ENCODE measurements around the gene CDC5L.

Gene CDC5L

DNA sequence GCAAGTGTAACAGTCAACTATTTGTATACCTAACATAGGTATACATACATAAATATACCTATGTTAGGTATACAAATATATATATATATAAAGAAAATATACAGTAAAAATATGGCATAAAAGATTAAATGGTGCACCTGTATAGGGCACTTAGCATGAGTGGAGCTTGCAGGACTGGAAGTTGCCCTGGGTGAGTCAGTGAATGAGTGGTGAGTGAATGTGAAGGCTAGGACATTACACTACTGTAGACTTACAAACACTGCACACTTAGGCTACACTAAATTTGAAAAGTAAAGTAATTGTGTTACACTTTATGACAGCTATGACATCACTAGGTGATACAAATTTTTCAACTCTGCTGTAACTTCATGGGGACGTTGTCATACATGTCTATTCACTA is 65.6 kb downstream of the CDC5L start:
- H3K4ac ChIP-seq (ENCODE audit: low read length) = no peak overlapping the region
- H4K8ac ChIP-seq (ENCODE audit: low read depth, low read length) = no peak overlapping the region
- no peak overlapping the region for H3K4me2 ChIP-seq (ENCODE audit: insufficient read depth, low read length, poor library complexity, severe bottlenecking)
- H3K9me3 ChIP-seq (replicated peaks in 1 of 2; ENCODE audit: control insufficient read depth in 2 of 2, insufficient read depth in 1 of 2, low read depth in 1 of 2, low read length in 2 of 2) = no peaks in the 10 kb centered on the region
- H3K79me1 ChIP-seq (ENCODE audit: low read depth, low read length) = no peaks in the 10 kb centered on the region
- no peak overlapping the region for H3K18ac ChIP-seq (ENCODE audit: low read length)
- H3K27me3 ChIP-seq (ENCODE audit: control insufficient read depth in 3 of 3, insufficient read depth in 3 of 3, low read depth in 1 of 3, low read length in 3 of 3) = no peaks in the 10 kb centered on the region
- H2AK5ac ChIP-seq (ENCODE audit: low read depth, low read length) = no peak overlapping the region
- WGBS, 2 donors (ENCODE audit: extremely low coverage in 2 of 2, insufficient read length in 2 of 2, insufficient replicate concordance in 1 of 2) = no CpG with 5 or more reads among the region's 1 CpG
- H3K4me1 ChIP-seq (ENCODE audit: control insufficient read depth in 2 of 2, insufficient read depth in 1 of 2, low read depth in 1 of 2, low read length in 2 of 2) = no peaks in the 10 kb centered on the region
- H2BK12ac ChIP-seq (ENCODE audit: low read length) = no peak overlapping the region
- H3K14ac ChIP-seq (ENCODE audit: low read length) = no peak overlapping the region
- no peak overlapping the region for H3K27ac ChIP-seq (replicated peaks; ENCODE audit: low read length)
- no peak overlapping the region for H2BK120ac ChIP-seq (ENCODE audit: low read depth, low read length)
- no peak overlapping the region for H3K23ac ChIP-seq (ENCODE audit: low read depth, low read length, poor library complexity)
- no peak overlapping the region for H3K9ac ChIP-seq (ENCODE audit: low read depth, low read length, poor library complexity)
- H2AFZ ChIP-seq (ENCODE audit: low read length) = no peak overlapping the region
- H3K36me3 ChIP-seq (replicated peaks in 1 of 2; ENCODE audit: control insufficient read depth in 2 of 2, insufficient read depth in 2 of 2, low read length in 2 of 2) = peaks cover 7 to 48% of the 10 kb centered on the region in 2 donors
- no peak overlapping the region for H2BK5ac ChIP-seq (ENCODE audit: low read length)
- no peak overlapping the region for H3K4me3 ChIP-seq (ENCODE audit: low read length in 2 of 2)
- no peak overlapping the region for H4K91ac ChIP-seq (ENCODE audit: low read depth, low read length, poor library complexity)
- no peak overlapping the region for H2BK15ac ChIP-seq (ENCODE audit: low read length)
- no peak for DNase-seq (ENCODE audit: low spot score)

DNA sequence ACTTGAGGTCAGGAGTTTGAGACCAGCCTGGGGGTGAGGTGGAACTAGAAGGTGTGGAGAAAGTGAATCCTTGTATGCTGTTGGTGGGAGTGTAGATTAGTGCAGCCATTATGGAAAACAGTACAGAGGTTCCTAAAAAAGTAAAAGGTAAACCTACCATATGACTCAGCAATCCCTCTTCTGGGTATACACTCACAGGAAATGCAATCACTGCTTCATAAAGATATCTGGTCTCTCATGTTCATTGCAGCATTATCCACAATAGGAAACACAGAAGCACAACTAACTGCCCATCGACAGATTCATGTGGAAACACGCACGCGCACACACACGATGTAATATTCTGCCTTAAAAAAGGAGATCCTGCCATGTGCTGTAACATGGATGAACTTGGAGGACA is 66.7 kb downstream of the CDC5L start:
- no peak overlapping the region for H2BK12ac ChIP-seq (ENCODE audit: low read length)
- H2BK5ac ChIP-seq (ENCODE audit: low read length) = no peak overlapping the region
- no CpG with 5 or more reads among the region's 5 CpGs for WGBS, 2 donors (ENCODE audit: extremely low coverage in 2 of 2, insufficient read length in 2 of 2, insufficient replicate concordance in 1 of 2)
- no peak overlapping the region for H2AK5ac ChIP-seq (ENCODE audit: low read depth, low read length)
- no peak overlapping the region for H2BK15ac ChIP-seq (ENCODE audit: low read length)
- no peak overlapping the region for H3K4me3 ChIP-seq (ENCODE audit: low read length in 2 of 2)
- no peak overlapping the region for H3K9ac ChIP-seq (ENCODE audit: low read depth, low read length, poor library complexity)
- H3K4ac ChIP-seq (ENCODE audit: low read length) = no peak overlapping the region
- no peak overlapping the region for H3K14ac ChIP-seq (ENCODE audit: low read length)
- H3K9me3 ChIP-seq (replicated peaks in 1 of 2; ENCODE audit: control insufficient read depth in 2 of 2, insufficient read depth in 1 of 2, low read depth in 1 of 2, low read length in 2 of 2) = no peaks in the 10 kb centered on the region
- DNase-seq (ENCODE audit: low spot score) = no peak
- no peaks in the 10 kb centered on the region for H3K27me3 ChIP-seq (ENCODE audit: control insufficient read depth in 3 of 3, insufficient read depth in 3 of 3, low read depth in 1 of 3, low read length in 3 of 3)
- no peak overlapping the region for H3K27ac ChIP-seq (replicated peaks; ENCODE audit: low read length)
- no peak overlapping the region for H4K8ac ChIP-seq (ENCODE audit: low read depth, low read length)
- H2BK120ac ChIP-seq (ENCODE audit: low read depth, low read length) = no peak overlapping the region
- no peak overlapping the region for H3K23ac ChIP-seq (ENCODE audit: low read depth, low read length, poor library complexity)
- no peak overlapping the region for H3K4me2 ChIP-seq (ENCODE audit: insufficient read depth, low read length, poor library complexity, severe bottlenecking)
- no peak overlapping the region for H4K91ac ChIP-seq (ENCODE audit: low read depth, low read length, poor library complexity)
- H3K4me1 ChIP-seq (ENCODE audit: control insufficient read depth in 2 of 2, insufficient read depth in 1 of 2, low read depth in 1 of 2, low read length in 2 of 2) = no peaks in the 10 kb centered on the region
- no peak overlapping the region for H2AFZ ChIP-seq (ENCODE audit: low read length)
- no peaks in the 10 kb centered on the region for H3K79me1 ChIP-seq (ENCODE audit: low read depth, low read length)
- peaks cover 7 to 37% of the 10 kb centered on the region in 2 donors for H3K36me3 ChIP-seq (replicated peaks in 1 of 2; ENCODE audit: control insufficient read depth in 2 of 2, insufficient read depth in 2 of 2, low read length in 2 of 2)
- no peak overlapping the region for H3K18ac ChIP-seq (ENCODE audit: low read length)

DNA sequence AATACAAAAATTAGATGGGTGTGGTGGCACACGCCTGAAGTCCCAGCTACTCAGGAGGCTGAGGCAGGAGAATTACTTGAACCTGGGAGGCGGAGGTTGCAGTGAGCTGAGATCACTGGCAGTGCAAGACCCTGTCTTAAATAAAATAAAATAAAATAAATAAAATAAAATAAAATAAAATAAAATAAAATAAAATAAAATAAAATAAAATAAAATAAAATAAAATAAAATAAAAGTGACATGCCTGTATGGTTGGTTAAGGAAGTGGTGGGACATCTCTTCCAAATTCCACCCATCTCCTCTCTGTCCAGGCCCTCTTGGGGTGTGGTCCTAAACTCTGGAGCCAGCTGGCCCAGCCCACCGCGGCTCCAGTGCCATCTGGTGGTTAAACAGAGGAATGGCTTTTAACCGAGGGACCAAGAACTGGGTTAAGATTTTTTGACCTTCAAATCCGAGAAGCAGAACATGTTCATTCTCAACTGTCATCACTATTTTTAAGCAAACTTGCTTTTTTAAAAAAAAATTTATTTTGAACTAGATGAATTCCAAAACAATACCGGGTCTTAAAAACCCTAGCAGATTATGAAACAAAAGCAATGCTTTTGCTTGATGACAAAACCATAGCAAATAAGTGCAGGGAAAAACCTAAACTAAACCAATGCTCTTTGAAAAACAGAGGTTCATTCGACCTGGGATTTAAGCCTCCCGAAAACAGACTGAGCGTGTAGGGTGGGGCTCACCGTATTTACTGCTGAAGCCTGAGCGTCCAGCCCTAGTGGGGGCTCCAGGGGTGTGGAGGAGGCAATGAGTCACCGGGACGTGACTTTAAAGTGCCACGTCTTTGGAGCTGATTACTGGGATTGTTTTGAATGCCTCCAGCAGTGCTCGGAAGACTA is 68.8 kb downstream of the CDC5L start:
- no peaks in the 10 kb centered on the region for H3K9me3 ChIP-seq (replicated peaks in 1 of 2; ENCODE audit: control insufficient read depth in 2 of 2, insufficient read depth in 1 of 2, low read depth in 1 of 2, low read length in 2 of 2)
- no peak overlapping the region for H3K4ac ChIP-seq (ENCODE audit: low read length)
- no peak overlapping the region for H2BK120ac ChIP-seq (ENCODE audit: low read depth, low read length)
- peaks cover 7 to 27% of the 10 kb centered on the region in 2 donors for H3K36me3 ChIP-seq (replicated peaks in 1 of 2; ENCODE audit: control insufficient read depth in 2 of 2, insufficient read depth in 2 of 2, low read length in 2 of 2)
- no peak overlapping the region for H3K14ac ChIP-seq (ENCODE audit: low read length)
- no peaks in the 10 kb centered on the region for H3K27me3 ChIP-seq (ENCODE audit: control insufficient read depth in 3 of 3, insufficient read depth in 3 of 3, low read depth in 1 of 3, low read length in 3 of 3)
- H4K8ac ChIP-seq (ENCODE audit: low read depth, low read length) = no peak overlapping the region
- H2AFZ ChIP-seq (ENCODE audit: low read length) = no peak overlapping the region
- H3K18ac ChIP-seq (ENCODE audit: low read length) = no peak overlapping the region
- H2BK15ac ChIP-seq (ENCODE audit: low read length) = no peak overlapping the region
- no peak overlapping the region for H3K4me2 ChIP-seq (ENCODE audit: insufficient read depth, low read length, poor library complexity, severe bottlenecking)
- DNase-seq (ENCODE audit: low spot score) = peak; percentile 21
- no peak overlapping the region for H3K4me3 ChIP-seq (ENCODE audit: low read length in 2 of 2)
- H3K27ac ChIP-seq (replicated peaks; ENCODE audit: low read length) = no peak overlapping the region
- H2BK12ac ChIP-seq (ENCODE audit: low read length) = no peak overlapping the region
- no peak overlapping the region for H4K91ac ChIP-seq (ENCODE audit: low read depth, low read length, poor library complexity)
- no peak overlapping the region for H2AK5ac ChIP-seq (ENCODE audit: low read depth, low read length)
- no peak overlapping the region for H2BK5ac ChIP-seq (ENCODE audit: low read length)
- no peaks in the 10 kb centered on the region for H3K4me1 ChIP-seq (ENCODE audit: control insufficient read depth in 2 of 2, insufficient read depth in 1 of 2, low read depth in 1 of 2, low read length in 2 of 2)
- no CpG with 5 or more reads among the region's 16 CpGs for WGBS, 2 donors (ENCODE audit: extremely low coverage in 2 of 2, insufficient read length in 2 of 2, insufficient replicate concordance in 1 of 2)
- no peak overlapping the region for H3K23ac ChIP-seq (ENCODE audit: low read depth, low read length, poor library complexity)
- H3K9ac ChIP-seq (ENCODE audit: low read depth, low read length, poor library complexity) = no peak overlapping the region
- no peaks in the 10 kb centered on the region for H3K79me1 ChIP-seq (ENCODE audit: low read depth, low read length)

DNA sequence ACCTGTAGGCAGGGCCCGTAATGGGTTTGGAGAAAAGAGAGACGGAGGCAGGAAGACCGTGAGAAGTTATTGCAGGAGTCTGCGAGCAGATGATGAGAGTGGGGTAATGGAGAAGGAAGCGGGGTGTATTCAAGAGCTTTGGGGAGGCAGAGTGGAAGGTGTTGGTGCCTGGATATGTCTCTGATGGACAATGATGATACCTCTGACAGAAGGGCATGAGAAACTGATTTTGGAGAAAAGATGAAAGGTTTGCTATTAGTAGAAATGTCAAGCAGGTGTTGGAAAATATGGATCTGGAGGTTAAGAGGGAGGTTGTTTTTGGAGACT is 69.4 kb downstream of the CDC5L start:
- Histone ChIP-seq H3K4me3 (ENCODE audit: low read length in 2 of 2) (no peak overlapping the region), H3K27me3 (ENCODE audit: control insufficient read depth in 3 of 3, insufficient read depth in 3 of 3, low read depth in 1 of 3, low read length in 3 of 3) (no peaks in the 10 kb centered on the region), H2BK5ac (ENCODE audit: low read length) (no peak overlapping the region), H2BK120ac (ENCODE audit: low read depth, low read length) (no peak overlapping the region), H4K8ac (ENCODE audit: low read depth, low read length) (no peak overlapping the region), H3K4ac (ENCODE audit: low read length) (no peak overlapping the region), H4K91ac (ENCODE audit: low read depth, low read length, poor library complexity) (no peak overlapping the region), H3K4me1 (ENCODE audit: control insufficient read depth in 2 of 2, insufficient read depth in 1 of 2, low read depth in 1 of 2, low read length in 2 of 2) (no peaks in the 10 kb centered on the region), H3K36me3 (replicated peaks in 1 of 2; ENCODE audit: control insufficient read depth in 2 of 2, insufficient read depth in 2 of 2, low read length in 2 of 2) (peaks cover 4 to 21% of the 10 kb centered on the region in 2 donors), H3K9ac (ENCODE audit: low read depth, low read length, poor library complexity) (no peak overlapping the region), H2BK12ac (ENCODE audit: low read length) (no peak overlapping the region), H3K9me3 (replicated peaks in 1 of 2; ENCODE audit: control insufficient read depth in 2 of 2, insufficient read depth in 1 of 2, low read depth in 1 of 2, low read length in 2 of 2) (no peaks in the 10 kb centered on the region), H3K79me1 (ENCODE audit: low read depth, low read length) (no peaks in the 10 kb centered on the region), H3K18ac (ENCODE audit: low read length) (no peak overlapping the region), H2AFZ (ENCODE audit: low read length) (no peak overlapping the region), H2BK15ac (ENCODE audit: low read length) (no peak overlapping the region), H2AK5ac (ENCODE audit: low read depth, low read length) (no peak overlapping the region), H3K4me2 (ENCODE audit: insufficient read depth, low read length, poor library complexity, severe bottlenecking) (no peak overlapping the region), H3K14ac (ENCODE audit: low read length) (no peak overlapping the region), H3K23ac (ENCODE audit: low read depth, low read length, poor library complexity) (no peak overlapping the region), H3K27ac (replicated peaks; ENCODE audit: low read length) (no peak overlapping the region)
- WGBS, 2 donors (ENCODE audit: extremely low coverage in 2 of 2, insufficient read length in 2 of 2, insufficient replicate concordance in 1 of 2) = 100% methylated on average over 3 of the region's 5 CpGs; no CpG with 5 or more reads in 1 of the 2 donors
- no peak for DNase-seq (ENCODE audit: low spot score)

Measured in neuronal stem cell (in vitro differentiated cells).